Measurements from ENCODE around the gene XRCC5.

Gene XRCC5

GRCh38 chr2:216159144-216159543 is 50.0 kb downstream of the XRCC5 start:
- no peak for DNase-seq (ENCODE audit: low read depth)

GRCh38 chr2:216159646-216160045 is 50.5 kb downstream of the XRCC5 start:
- DNase-seq (ENCODE audit: low read depth): no peak

GRCh38 chr2:216160786-216161185 is 51.6 kb downstream of the XRCC5 start:
- no peak for DNase-seq (ENCODE audit: low read depth)

- DNase-seq (ENCODE audit: low read depth): no peak
Observed at GRCh38 chr2:216161967-216162366, 52.8 kb downstream of the XRCC5 start.

GRCh38 chr2:216163518-216163917 is 54.4 kb downstream of the XRCC5 start:
- no peak for DNase-seq (ENCODE audit: low read depth)

- no peak for DNase-seq (ENCODE audit: low read depth)
Observed at GRCh38 chr2:216164087-216164486, 54.9 kb downstream of the XRCC5 start.

GRCh38 chr2:216164576-216164975 is 55.4 kb downstream of the XRCC5 start:
- DNase-seq (ENCODE audit: low read depth): no peak

GRCh38 chr2:216165711-216166110 is 56.6 kb downstream of the XRCC5 start:
- DNase-seq (ENCODE audit: low read depth): no peak

GRCh38 chr2:216169087-216169486 is 59.9 kb downstream of the XRCC5 start:
- no peak for DNase-seq (ENCODE audit: low read depth)

GRCh38 chr2:216170076-216170763 is 61.1 kb downstream of the XRCC5 start:
- DNase-seq (ENCODE audit: low read depth): no peak

GRCh38 chr2:216171011-216171410 is 61.9 kb downstream of the XRCC5 start:
- no peak for DNase-seq (ENCODE audit: low read depth)

- no peak for DNase-seq (ENCODE audit: low read depth)
Observed at GRCh38 chr2:216172493-216172892, 63.3 kb downstream of the XRCC5 start.

- DNase-seq (ENCODE audit: low read depth): no peak
Observed at GRCh38 chr2:216179015-216179414, 69.9 kb downstream of the XRCC5 start.

GRCh38 chr2:216181351-216181750 is 72.2 kb downstream of the XRCC5 start:
- no peak for DNase-seq (ENCODE audit: low read depth)

- DNase-seq (ENCODE audit: low read depth): no peak
Observed at GRCh38 chr2:216181953-216182461, 72.9 kb downstream of the XRCC5 start.

GRCh38 chr2:216183462-216183861 is 74.3 kb downstream of the XRCC5 start:
- no peak for DNase-seq (ENCODE audit: low read depth)

GRCh38 chr2:216188559-216188850 is 79.4 kb downstream of the XRCC5 start:
- no peak for DNase-seq (ENCODE audit: low read depth)

- no peak for DNase-seq (ENCODE audit: low read depth)
Observed at GRCh38 chr2:216188956-216189355, 79.8 kb downstream of the XRCC5 start.

GRCh38 chr2:216189410-216189809 is 80.3 kb downstream of the XRCC5 start:
- DNase-seq (ENCODE audit: low read depth): no peak

- DNase-seq (ENCODE audit: low read depth): no peak
Observed at GRCh38 chr2:216192181-216192580, 83.0 kb downstream of the XRCC5 start.

- DNase-seq (ENCODE audit: low read depth): no peak
Observed at GRCh38 chr2:216192931-216193330, 83.8 kb downstream of the XRCC5 start.

- DNase-seq (ENCODE audit: low read depth): no peak
Observed at GRCh38 chr2:216194013-216194412, 84.9 kb downstream of the XRCC5 start.

GRCh38 chr2:216194561-216194960 is 85.4 kb downstream of the XRCC5 start:
- DNase-seq (ENCODE audit: low read depth): no peak

GRCh38 chr2:216195565-216196029 is 86.4 kb downstream of the XRCC5 start:
- no peak for DNase-seq (ENCODE audit: low read depth)
